Stimulated activated CD8-positive, alpha-beta memory T cell treated with anti-CD3 and anti-CD28 coated beads, Interleukin-15, amount 100 ng/mL, for 24 hours (primary cell): ENCODE results near the gene RGS17.
"Not testable (repeated sequence)": the region's sequence is repeated elsewhere in the genome, so short reads cannot be mapped to it uniquely, and the experiment has no call there.

Source experiments
- DNase-seq: peaks from one replicate; pipeline ENCODE4 v3.0.0-alpha.2; 2020; ENCODE audit warnings: low read depth

Gene RGS17, protein sequence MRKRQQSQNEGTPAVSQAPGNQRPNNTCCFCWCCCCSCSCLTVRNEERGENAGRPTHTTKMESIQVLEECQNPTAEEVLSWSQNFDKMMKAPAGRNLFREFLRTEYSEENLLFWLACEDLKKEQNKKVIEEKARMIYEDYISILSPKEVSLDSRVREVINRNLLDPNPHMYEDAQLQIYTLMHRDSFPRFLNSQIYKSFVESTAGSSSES

GRCh38 chr6:153131037-153131981, at the start of gene RGS17:
RGS17 (minus strand) TSS chr6:153131282; CDS start chr6:153044018, 87,264 bp downstream.
- no peak for DNase-seq

DNA sequence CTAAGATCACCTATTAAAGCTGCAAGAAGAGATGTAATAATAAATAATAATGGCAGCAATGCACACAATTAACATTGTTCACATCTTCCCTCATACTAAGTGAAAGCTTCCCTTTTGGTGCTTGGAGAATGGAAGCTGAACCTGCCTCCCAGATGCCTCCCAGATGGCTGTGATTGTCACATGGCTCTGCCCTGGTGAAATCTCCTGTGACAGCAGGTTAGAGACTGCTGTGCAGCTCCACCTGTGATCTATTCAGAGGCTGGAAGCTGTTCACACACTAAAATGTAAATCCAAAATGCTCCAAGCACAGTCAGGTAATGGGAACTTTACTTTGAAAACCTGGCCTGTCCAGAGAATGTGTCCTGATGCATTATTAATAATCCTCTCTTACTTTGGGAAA, 41.7 kb upstream of the RGS17 start:
- DNase-seq: no peak

GRCh38 chr6:153170511-153170910, 39.4 kb upstream of the RGS17 start:
- DNase-seq: no peak

GRCh38 chr6:153167907-153168306, 36.8 kb upstream of the RGS17 start:
- no peak for DNase-seq

- DNase-seq: no peak
These were observed 36.2 kb upstream of the RGS17 start for GRCh38 chr6:153167061-153167891.

GRCh38 chr6:153162646-153163045, 31.6 kb upstream of the RGS17 start:
- no peak for DNase-seq

- DNase-seq: no peak
These were observed 31.1 kb upstream of the RGS17 start for GRCh38 chr6:153162172-153162571.

- DNase-seq: no peak
These were observed 29.1 kb upstream of the RGS17 start for GRCh38 chr6:153160221-153160620.

DNA sequence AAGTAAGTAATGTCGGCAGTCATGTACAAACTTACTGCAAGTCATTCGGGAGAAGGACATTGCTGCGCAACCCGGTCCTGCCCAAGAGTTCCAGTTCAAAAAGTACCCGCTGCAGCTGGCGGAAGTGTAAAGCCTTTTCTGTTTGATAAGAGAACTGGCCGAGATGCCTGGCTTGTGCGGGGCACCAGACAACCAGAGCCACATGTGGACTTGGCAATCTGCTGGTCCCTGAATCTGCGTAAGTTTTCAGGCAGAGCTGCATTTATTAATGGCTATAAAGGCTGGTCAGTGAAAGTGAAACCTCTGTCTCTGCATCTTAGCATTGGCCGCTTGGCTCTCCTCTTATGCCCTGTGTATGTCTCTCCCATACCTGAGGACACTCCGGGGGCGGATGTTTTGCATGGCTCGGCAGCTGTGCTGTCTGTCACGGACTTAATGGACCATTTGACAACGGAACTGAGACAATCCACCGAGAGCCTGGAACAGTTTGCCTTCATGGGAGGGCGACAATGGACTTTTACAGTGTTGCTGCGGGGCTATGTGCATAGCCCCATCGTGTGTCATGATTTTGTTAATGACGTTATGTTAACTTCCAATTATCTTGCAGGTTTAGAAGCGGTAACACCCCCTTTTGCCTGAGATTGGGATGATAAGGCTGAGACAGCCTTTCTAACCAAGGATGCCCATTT, 19.8 kb upstream of the RGS17 start:
- no peak for DNase-seq

- DNase-seq: no peak
These were observed 19.3 kb upstream of the RGS17 start for GRCh38 chr6:153150371-153150751.

DNA sequence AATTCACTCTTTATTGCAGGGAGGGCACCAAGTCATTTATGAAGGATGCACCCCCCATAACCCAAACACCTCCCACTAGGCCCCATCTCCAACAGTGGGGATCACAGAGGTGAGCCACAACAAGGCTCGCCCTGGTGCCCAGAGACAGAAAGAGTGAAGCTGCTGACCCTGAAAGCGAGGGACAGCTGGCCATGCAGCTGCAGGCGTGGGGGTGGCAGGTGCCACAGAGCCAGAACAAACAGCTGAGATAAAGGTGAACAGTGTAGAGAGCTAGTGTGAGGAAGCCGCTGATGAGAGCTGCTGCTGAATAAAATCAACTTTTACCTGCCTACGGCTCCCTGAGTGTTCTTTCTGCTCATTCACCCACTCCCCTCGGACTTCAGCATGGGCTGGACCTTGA, 18.8 kb upstream of the RGS17 start:
- DNase-seq: no peak

GRCh38 chr6:153146413-153146812, 15.3 kb upstream of the RGS17 start:
- DNase-seq: no peak

GRCh38 chr6:153145591-153145990, 14.5 kb upstream of the RGS17 start:
- no peak for DNase-seq

DNA sequence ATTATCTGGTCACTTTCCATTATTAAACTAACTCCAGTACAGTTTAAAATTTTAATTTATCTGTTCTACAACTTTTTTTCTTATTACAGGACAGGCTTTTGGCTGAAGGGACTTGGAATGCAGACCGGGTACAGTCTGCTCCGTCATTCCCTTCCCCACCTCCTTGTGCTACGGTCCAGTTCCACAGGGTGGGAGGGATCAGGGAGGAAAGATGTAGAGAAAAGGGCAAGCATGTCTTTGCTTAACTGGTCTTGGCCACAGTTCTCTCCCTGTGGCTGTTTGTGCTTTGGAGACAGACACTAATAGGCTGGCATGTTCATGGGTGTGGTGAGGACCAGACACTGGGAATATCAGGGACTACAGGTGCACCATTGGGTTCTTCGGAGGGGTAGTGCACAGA, 12.1 kb upstream of the RGS17 start:
- no peak for DNase-seq

DNA sequence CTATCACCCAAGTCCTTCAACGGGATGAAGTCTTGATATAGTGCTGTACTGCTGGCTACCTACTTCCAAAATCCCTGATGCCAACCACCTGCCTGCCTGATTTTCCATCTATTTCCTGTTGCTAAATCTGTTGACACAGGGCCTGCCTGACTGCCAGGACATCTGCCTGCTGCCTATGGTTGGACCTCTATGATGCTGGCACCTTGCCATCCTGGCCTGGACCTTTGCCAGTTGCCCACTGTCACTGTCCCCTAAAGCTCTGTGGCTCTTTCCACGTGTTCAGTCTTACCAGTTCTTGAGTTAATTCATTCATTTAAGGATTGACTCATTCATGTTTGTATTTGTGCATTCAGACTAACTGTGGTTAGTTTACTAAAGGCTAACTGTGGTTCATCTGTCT, 9.2 kb upstream of the RGS17 start:
- DNase-seq: no peak

GRCh38 chr6:153138930-153139329, 7.8 kb upstream of the RGS17 start:
- DNase-seq: no peak

DNA sequence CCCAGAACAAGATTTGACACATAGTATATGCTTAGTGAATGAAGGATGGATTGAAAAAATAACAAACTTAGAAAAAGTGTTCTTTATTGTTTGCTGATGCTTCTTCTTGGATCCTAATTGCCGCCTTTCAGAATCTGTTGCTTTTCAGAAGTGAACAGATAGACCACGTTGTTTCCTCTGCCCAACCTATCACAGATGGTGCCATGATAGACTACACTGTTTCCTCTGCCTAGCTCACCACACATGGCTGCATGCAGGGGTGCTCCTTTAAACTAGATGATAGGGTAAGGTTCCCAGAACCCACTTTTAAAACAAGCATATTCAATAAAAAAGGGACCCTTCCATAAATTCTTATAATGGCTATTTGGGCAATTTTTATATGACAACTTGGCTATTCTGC, 4.6 kb upstream of the RGS17 start:
- no peak for DNase-seq

GRCh38 chr6:153133667-153134066, 2.6 kb upstream of the RGS17 start:
- DNase-seq: not testable (repeated sequence)

DNA sequence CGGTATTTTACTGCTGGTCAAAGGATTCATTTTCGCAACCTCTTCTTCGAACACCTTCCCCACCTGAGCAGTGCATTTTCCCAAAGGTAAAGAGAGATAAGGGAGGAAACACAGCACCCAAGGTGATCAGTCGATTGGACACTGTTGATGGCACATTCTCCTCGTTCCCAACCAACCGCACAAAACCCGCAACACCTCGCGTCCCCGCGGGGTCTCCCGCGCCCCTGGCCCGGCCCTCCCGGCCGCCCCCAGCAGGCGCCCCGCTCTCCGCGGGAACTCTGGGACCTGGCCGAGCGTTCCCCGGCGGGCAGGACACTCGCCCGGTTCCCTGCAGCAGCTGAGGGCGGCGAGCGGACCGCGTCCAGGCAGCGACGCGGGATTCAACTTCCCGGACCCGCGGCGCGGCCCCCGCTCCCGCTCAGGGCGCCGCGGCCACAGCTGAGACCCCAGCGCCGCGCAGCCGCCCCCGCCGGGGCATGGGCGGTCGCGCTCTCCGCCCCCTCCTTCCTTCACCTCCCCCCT, 506 bp downstream of the RGS17 start:
- DNase-seq: no peak

DNA sequence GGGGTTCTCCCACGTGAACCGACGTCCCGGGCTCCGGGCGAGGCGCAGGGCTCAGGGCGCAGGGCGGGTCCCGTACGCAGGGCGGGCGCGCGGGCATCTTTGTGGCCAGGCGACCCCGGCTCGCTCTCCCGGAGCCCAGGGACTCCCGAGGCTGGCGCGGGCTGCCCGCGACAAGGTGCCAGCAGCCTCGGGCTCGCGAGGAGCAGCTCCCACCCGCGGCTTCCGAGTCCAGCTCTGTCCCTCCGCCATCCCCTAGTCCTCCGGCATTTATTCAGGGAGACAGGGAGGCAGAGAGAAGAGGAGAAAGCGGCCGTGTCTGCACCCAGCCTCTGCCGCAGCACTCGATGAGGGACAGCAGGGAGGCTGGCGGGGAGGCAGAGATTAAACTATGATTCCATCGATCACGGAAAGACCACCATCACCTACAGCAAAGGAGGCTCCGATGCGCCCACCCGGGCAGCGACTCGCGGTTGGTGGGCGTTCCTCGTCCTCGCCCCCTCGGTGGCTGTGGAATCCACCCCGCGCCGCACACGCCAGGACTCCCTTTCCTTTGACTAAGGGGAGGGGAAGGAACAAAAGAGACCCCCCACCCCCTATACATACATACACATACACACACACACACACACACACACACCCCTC, 1.1 kb downstream of the RGS17 start:
- DNase-seq: no peak

- no peak for DNase-seq
These were observed 4.9 kb downstream of the RGS17 start for GRCh38 chr6:153126218-153126617.
